GM21737 (cell line): ENCODE data around the gene NAT16.
"Not testable (repeated sequence)": the region's sequence is repeated elsewhere in the genome, so short reads cannot be mapped to it uniquely, and the experiment has no call there.

Experiments
- ATAC-seq: cut with Tn5 transposase; IDR thresholded peaks from one replicate; pipeline ENCODE4 v1.9.1; 2021; ENCODE audit warnings: mild to moderate bottlenecking, moderate library complexity; ENCODE audit not compliant: unreplicated experiment

Gene NAT16

GRCh38 chr7:101129603-101130117 is 50.4 kb downstream of the NAT16 start:
- ATAC-seq, result no peak

DNA sequence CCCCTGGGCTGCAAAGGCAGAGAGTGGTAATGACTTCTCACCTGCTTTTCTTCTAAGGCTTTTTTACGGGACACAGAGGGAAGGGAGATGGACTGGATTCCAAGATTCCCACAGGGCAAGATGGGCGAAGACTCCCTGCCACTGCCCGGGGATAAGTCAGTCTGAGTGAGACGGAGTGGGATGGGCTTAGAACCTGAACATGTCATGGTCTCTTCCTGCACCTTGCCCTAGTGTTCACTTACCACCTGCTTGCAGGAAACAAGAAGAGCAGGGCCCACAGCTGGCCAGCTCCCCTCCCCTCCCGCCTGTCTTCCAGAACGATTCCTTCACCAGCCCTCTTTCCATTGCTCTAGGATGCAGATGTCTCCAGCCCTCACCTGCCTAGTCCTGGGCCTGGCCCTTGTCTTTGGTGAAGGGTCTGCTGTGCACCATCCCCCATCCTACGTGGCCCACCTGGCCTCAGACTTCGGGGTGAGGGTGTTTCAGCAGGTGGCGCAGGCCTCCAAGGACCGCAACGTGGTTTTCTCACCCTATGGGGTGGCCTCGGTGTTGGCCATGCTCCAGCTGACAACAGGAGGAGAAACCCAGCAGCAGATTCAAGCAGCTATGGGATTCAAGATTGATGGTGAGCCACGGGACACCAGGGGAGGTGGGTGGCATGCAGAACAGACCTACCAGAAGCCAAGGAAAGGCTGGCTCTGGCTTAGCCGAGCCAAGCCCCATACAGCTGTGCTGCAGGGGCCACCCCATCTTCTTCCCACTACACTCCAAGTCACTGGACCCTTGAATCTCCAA is 51.9 kb downstream of the NAT16 start:
- ATAC-seq, result no peak

- no peak for ATAC-seq
Measured at GRCh38 chr7:101127460-101128039, 52.5 kb downstream of the NAT16 start.

- peak; percentile 75 for ATAC-seq
Measured at GRCh38 chr7:101126651-101127459, 53.2 kb downstream of the NAT16 start, which contains the start of gene SERPINE1. Gene SERPINE1 (plus strand): TSS chr7:101127104. CDS start chr7:101128394, 1,290 bp downstream.

GRCh38 chr7:101125989-101126650 is 54.0 kb downstream of the NAT16 start:
- no peak for ATAC-seq

DNA sequence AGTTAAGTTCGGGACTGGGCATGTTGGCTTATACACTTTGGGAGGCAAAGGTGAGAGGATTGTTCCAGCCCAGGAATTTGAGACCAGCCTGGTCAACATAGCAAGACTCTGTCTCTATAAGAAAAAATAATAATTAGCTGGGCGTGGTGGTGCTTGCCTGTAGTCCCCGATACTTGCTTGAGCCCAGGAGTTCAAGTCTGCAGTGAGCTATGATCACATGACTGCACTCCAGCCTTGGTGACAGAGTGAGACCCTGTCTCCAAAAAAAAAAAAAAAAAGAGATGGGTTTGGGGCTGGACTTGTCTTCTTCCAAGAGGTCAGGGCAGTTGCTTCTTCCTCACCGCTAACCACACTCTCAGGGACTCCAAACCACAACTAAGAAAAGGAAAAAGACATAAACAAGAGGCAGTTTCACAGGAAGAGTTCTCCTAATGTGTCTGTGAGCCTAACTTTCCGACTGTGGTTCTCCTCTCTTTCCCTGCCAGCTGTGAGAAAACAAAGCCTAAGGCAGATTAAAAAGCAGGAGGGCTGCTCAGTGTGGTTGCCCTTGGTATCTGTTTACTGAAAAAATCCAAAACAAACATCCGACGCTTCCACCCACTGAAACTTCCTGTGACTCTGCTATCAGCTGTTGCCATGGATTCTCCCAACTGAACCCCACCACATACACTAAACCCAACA is 55.6 kb downstream of the NAT16 start:
- ATAC-seq, result no peak

DNA sequence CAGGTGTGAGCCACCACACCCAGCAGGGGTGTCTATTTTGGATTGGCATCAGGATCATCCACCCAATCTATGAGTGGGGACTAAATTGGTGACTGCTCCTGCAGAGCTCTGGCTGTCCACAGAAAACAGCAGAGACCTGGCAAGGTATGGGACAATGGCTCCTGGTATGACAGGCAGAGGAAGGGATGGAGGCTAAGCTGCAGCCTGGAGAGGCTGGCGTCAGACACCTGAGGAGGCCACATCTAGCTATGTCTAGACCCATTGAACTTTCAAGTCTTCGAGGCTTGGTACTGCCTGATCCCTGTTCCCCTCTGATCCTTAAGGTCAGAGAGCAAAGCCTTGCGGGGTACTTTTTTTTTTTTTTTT is 56.4 kb downstream of the NAT16 start:
- no peak for ATAC-seq

DNA sequence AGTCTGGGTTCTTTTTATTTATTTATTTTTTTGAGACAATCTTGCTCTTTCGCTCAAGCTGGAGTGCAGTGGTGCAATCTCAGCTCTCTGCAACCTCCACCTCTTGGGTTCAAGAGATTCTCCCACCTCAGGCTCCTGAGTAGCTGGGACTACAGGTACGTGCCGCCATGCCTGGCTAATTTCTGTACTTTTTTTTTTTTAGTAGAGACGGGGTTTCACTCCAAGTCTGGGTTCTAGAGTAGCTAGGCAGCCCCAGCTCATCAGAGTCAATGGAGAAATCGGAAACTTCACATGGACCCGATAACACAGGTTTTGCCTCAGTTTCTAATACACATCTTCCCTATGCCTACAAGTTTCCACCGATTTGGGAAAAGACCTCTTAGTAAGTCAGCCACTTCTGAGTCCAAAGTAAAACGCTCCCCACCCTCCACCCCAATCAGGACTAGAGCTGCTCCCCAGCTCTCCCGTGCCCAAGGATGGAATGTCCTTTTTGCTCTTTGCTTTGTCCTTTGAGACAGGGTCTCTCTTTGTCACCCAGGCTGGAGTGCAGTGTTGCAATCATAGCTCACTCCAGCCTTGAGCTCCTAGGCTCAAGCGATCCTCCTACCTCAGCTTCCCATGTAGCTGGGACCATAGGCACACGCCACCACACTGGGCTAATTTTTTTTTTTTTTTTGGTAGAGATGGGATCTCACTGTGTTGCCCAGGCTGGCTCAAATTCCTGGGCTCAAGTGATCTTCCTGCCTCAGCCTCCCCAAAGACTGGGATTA is 57.0 kb downstream of the NAT16 start:
- no peak for ATAC-seq

GRCh38 chr7:101121991-101122932 is 57.8 kb downstream of the NAT16 start:
- ATAC-seq, result no peak

DNA sequence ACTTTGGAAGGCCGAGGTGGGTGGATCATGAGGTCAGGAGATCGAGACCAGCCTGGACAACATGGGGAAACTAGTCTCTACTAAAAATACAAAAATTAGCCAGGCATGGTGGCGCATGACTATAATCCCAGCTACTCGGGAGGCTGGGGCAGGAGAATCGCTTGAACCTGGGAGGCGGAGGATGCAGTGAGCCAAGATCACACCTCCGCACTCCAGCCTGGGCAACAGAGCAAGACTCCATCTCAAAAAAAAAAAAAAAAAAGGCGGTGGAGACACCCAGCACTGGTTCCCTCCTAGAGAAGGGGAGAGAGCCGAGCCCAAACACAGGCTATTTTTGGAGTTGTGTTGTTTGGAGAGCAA is 58.5 kb downstream of the NAT16 start:
- not testable (repeated sequence) for ATAC-seq
